ENCODE measurements around the gene BHLHE41. TPM values are rescaled to one million over a fixed set of nuclear protein-coding genes. Genes with fewer than 3 reads are reported as not detected.

BHLHE41 gene
- total RNA-seq (10 to 100 TPM; 12.0 to 49.9 TPM), polyA plus RNA-seq (1 to 10 TPM; 4.3 to 6.3 TPM)
- long read RNA-seq, donor 1, partial matches to known transcripts: 0 of 2 reads
- long read RNA-seq, donor 1, other reads (novel, unspliced or antisense): 2 of 2 reads
- long read RNA-seq, donor 2, partial matches to known transcripts: 0 of 14 reads
- long read RNA-seq, donor 2, other reads (novel, unspliced or antisense): 13 of 14 reads

DNA sequence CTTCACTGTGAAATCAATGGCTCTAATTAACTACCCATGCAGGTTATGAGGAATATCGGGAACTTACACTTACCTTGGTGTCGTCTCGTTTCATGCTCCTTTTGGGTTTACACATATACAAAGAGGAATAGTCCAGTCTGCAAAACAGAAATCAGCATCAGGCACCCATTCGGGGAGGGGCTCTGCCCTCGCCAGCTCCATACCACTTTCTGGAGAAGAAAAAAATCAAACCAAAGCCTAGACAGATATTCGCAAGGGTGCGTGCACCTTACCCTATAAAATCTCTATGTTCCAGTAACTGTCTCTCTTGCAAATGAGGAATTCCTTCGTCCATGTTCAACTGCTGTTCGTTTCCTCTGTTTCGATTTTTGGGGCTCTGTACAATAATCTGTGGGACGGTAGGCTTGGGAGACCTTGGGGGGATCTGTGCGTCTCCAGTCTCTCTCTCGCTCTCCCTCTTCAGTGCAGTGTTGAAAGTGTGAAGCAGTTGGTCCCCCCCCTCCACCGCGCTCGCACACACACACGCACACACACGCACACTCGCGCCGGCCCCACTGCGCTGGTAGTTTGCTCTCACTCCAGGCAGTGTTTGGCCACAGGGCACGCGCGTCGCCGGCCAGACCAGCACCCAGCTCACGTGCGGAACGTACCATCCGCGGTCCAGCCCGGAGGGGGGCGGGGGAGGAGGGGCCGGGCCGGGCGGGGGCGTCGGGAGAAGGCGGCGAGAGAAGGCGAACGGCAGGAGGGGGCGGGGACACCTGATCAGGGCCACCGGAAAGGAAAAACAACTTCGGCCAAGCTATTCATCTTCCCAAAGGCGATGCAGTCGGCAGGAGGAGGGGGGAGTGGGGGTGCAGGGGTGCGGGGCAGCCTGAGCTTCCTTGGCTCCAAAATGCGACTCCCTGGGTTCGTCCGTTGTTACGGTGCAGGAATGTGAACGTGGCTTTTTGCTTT lies at the start of gene BHLHE41:
Gene BHLHE41, minus strand, starts transcription at position 592 of the 954 bp plus-strand sequence. Its CDS starts 258 bp downstream, at position 334.
- Histone ChIP-seq H3K27me3 (ENCODE audit: control insufficient read depth in 1 of 2, insufficient read depth in 2 of 2, low read length in 1 of 2) (no peaks in the 10 kb centered on the region), H3K36me3 (ENCODE audit: control insufficient read depth in 1 of 2, insufficient read depth in 2 of 2, low read length in 1 of 2) (no peaks in the 10 kb centered on the region), H3K9me3 (ENCODE audit: control insufficient read depth, low read length) (no peaks in the 10 kb centered on the region), H3K27ac (ENCODE audit: low read depth in 1 of 2, low read length in 2 of 2) (peak within 1 kb of the TSS; percentile 91 to 92), H3K4me1 (ENCODE audit: control insufficient read depth in 1 of 2, insufficient read depth in 2 of 2, low read length in 2 of 2) (no peaks in the 10 kb centered on the region), H3K4me3 (ENCODE audit: low read length in 2 of 2) (peak within 1 kb of the TSS; percentile 86 to 96)
- 1% methylated on average over 52 to 53 of the region's 54 CpGs for WGBS, 2 donors
- intact Hi-C loops (cut with DNase I): loop anchor here (2.0 to 10.0 kb wide), 6 partner anchors 28 to 300 kb away; partner anchors contain the start of gene SSPN (in 2 of the 2)
- DNase-seq (peak; percentile 92), ATAC-seq (ENCODE audit: low FRiP score) (peak; percentile 77)

DNA sequence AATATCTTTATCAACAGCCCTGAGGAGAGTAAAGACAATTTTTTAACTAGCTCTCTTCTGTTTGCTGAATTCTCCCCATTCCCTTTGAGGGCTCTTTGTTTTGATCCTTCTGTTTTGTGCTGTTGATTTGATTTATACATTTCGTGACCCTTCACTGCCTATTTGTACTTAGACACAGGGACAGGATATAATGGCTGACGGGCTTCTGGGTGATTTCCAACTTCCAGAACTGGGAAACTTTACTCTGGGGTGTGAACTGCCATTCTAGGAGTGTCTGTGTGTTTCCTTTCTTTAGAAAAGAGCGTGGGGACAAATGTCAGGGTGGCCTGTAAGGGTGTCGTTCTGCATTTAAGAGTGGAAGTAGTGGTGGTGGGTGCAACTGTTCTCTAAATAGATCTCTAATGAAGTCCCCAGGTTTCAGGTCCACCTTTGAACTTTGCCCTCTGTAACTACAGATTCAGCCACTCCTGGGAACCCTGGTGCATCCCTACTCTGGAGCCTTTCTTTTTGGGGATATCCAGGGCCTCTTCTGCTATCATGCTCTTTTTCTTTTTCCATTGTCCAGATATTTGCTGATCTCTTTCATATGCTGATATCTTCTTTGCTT lies 48.2 kb upstream of the BHLHE41 start:
- Histone ChIP-seq H3K9me3 (ENCODE audit: control insufficient read depth, low read length) (no peaks in the 10 kb centered on the region), H3K4me3 (ENCODE audit: low read length in 2 of 2) (no peak overlapping the region), H3K27ac (ENCODE audit: low read depth in 1 of 2, low read length in 2 of 2) (no peak overlapping the region), H3K36me3 (ENCODE audit: control insufficient read depth in 1 of 2, insufficient read depth in 2 of 2, low read length in 1 of 2) (no peaks in the 10 kb centered on the region), H3K4me1 (ENCODE audit: control insufficient read depth in 1 of 2, insufficient read depth in 2 of 2, low read length in 2 of 2) (no peaks in the 10 kb centered on the region), H3K27me3 (ENCODE audit: control insufficient read depth in 1 of 2, insufficient read depth in 2 of 2, low read length in 1 of 2) (no peaks in the 10 kb centered on the region)
- WGBS, 2 donors: 88 to 93% methylated on average over 4 of the region's 4 CpGs
- no peak for ATAC-seq (ENCODE audit: low FRiP score)
- intact Hi-C loops (cut with DNase I): no loop called here
- DNase-seq: no peak

GRCh38 chr12:26172539-26172938 lies 47.7 kb upstream of the BHLHE41 start:
- no peaks in the 10 kb centered on the region for H3K36me3 ChIP-seq (ENCODE audit: control insufficient read depth in 1 of 2, insufficient read depth in 2 of 2, low read length in 1 of 2)
- ATAC-seq (ENCODE audit: low FRiP score): no peak

GRCh38 chr12:26172013-26172412 lies 47.2 kb upstream of the BHLHE41 start:
- ATAC-seq (ENCODE audit: low FRiP score) (no peak), DNase-seq (no peak)
- Histone ChIP-seq H3K36me3 (ENCODE audit: control insufficient read depth in 1 of 2, insufficient read depth in 2 of 2, low read length in 1 of 2) (no peaks in the 10 kb centered on the region), H3K4me1 (ENCODE audit: control insufficient read depth in 1 of 2, insufficient read depth in 2 of 2, low read length in 2 of 2) (no peaks in the 10 kb centered on the region), H3K4me3 (ENCODE audit: low read length in 2 of 2) (no peak overlapping the region), H3K27me3 (ENCODE audit: control insufficient read depth in 1 of 2, insufficient read depth in 2 of 2, low read length in 1 of 2) (no peaks in the 10 kb centered on the region), H3K9me3 (ENCODE audit: control insufficient read depth, low read length) (no peaks in the 10 kb centered on the region), H3K27ac (ENCODE audit: low read depth in 1 of 2, low read length in 2 of 2) (no peak overlapping the region)
- 95 to 97% methylated on average over 4 of the region's 4 CpGs for WGBS, 2 donors
- intact Hi-C loops (cut with DNase I): no loop called here

More at GRCh38 chr12:26172539-26172938, 47.7 kb upstream of the BHLHE41 start:
- H3K27ac ChIP-seq (ENCODE audit: low read depth in 1 of 2, low read length in 2 of 2): no peak overlapping the region
- no peaks in the 10 kb centered on the region for H3K4me1 ChIP-seq (ENCODE audit: control insufficient read depth in 1 of 2, insufficient read depth in 2 of 2, low read length in 2 of 2)
- intact Hi-C loops (cut with DNase I): no loop called here
- H3K27me3 ChIP-seq (ENCODE audit: control insufficient read depth in 1 of 2, insufficient read depth in 2 of 2, low read length in 1 of 2): no peaks in the 10 kb centered on the region
- H3K4me3 ChIP-seq (ENCODE audit: low read length in 2 of 2): no peak overlapping the region
- no peaks in the 10 kb centered on the region for H3K9me3 ChIP-seq (ENCODE audit: control insufficient read depth, low read length)
- no peak for DNase-seq
- 74 to 79% methylated on average over 7 of the region's 7 CpGs for WGBS, 2 donors

DNA sequence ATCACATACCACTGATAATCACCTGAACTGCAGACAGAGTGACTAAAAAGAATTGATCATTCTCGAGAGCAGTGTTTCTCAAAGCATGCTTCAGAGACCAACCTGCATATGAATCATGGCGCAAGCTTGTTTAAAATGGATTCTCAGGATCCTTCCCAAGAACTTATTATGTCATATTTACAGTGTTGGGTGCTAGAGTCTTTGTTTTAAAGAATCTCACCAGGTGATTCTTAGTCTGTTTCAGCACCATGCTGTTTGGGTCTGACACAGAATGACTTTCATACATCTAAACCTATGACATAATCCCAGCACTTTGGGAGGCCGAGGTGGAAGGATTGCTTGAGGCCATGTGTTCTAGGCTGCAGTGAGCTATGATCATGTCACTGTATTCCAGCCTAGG lies 39.3 kb upstream of the BHLHE41 start:
- DNase-seq (no peak), ATAC-seq (ENCODE audit: low FRiP score) (no peak)
- H3K9me3 ChIP-seq (ENCODE audit: control insufficient read depth, low read length): no peaks in the 10 kb centered on the region
- WGBS, 2 donors: 59 to 76% methylated on average over 3 of the region's 3 CpGs
- no peak overlapping the region for H3K27ac ChIP-seq (ENCODE audit: low read depth in 1 of 2, low read length in 2 of 2)
- no peaks in the 10 kb centered on the region for H3K27me3 ChIP-seq (ENCODE audit: control insufficient read depth in 1 of 2, insufficient read depth in 2 of 2, low read length in 1 of 2)
- no peaks in the 10 kb centered on the region for H3K36me3 ChIP-seq (ENCODE audit: control insufficient read depth in 1 of 2, insufficient read depth in 2 of 2, low read length in 1 of 2)
- intact Hi-C loops (cut with DNase I): no loop called here
- H3K4me1 ChIP-seq (ENCODE audit: control insufficient read depth in 1 of 2, insufficient read depth in 2 of 2, low read length in 2 of 2): no peaks in the 10 kb centered on the region
- no peak overlapping the region for H3K4me3 ChIP-seq (ENCODE audit: low read length in 2 of 2)

- no peaks in the 10 kb centered on the region for H3K4me1 ChIP-seq (ENCODE audit: control insufficient read depth in 1 of 2, insufficient read depth in 2 of 2, low read length in 2 of 2)
- no peak overlapping the region for H3K27ac ChIP-seq (ENCODE audit: low read depth in 1 of 2, low read length in 2 of 2)
- H3K9me3 ChIP-seq (ENCODE audit: control insufficient read depth, low read length): no peaks in the 10 kb centered on the region
- ATAC-seq (ENCODE audit: low FRiP score): no peak
- intact Hi-C loops (cut with DNase I): no loop called here
- H3K36me3 ChIP-seq (ENCODE audit: control insufficient read depth in 1 of 2, insufficient read depth in 2 of 2, low read length in 1 of 2): no peaks in the 10 kb centered on the region
- H3K27me3 ChIP-seq (ENCODE audit: control insufficient read depth in 1 of 2, insufficient read depth in 2 of 2, low read length in 1 of 2): no peaks in the 10 kb centered on the region
- no peak for DNase-seq
- no peak overlapping the region for H3K4me3 ChIP-seq (ENCODE audit: low read length in 2 of 2)
- WGBS, 2 donors: 80 to 83% methylated on average over 4 of the region's 4 CpGs
These were observed 38.1 kb upstream of the BHLHE41 start for GRCh38 chr12:26162905-26163304.

GRCh38 chr12:26162174-26162573 lies 37.3 kb upstream of the BHLHE41 start:
- Histone ChIP-seq H3K4me3 (ENCODE audit: low read length in 2 of 2) (no peak overlapping the region), H3K9me3 (ENCODE audit: control insufficient read depth, low read length) (no peaks in the 10 kb centered on the region), H3K4me1 (ENCODE audit: control insufficient read depth in 1 of 2, insufficient read depth in 2 of 2, low read length in 2 of 2) (no peaks in the 10 kb centered on the region), H3K36me3 (ENCODE audit: control insufficient read depth in 1 of 2, insufficient read depth in 2 of 2, low read length in 1 of 2) (no peaks in the 10 kb centered on the region), H3K27ac (ENCODE audit: low read depth in 1 of 2, low read length in 2 of 2) (no peak overlapping the region), H3K27me3 (ENCODE audit: control insufficient read depth in 1 of 2, insufficient read depth in 2 of 2, low read length in 1 of 2) (no peaks in the 10 kb centered on the region)
- WGBS, 2 donors: 89 to 95% methylated on average over 1 of the region's 1 CpG
- intact Hi-C loops (cut with DNase I): no loop called here
- no peak for DNase-seq
- no peak for ATAC-seq (ENCODE audit: low FRiP score)

- H3K4me1 ChIP-seq (ENCODE audit: control insufficient read depth in 1 of 2, insufficient read depth in 2 of 2, low read length in 2 of 2): peaks cover 0 to 3% of the 10 kb centered on the region in 2 donors
- no peak overlapping the region for H3K4me3 ChIP-seq (ENCODE audit: low read length in 2 of 2)
- no peak for ATAC-seq (ENCODE audit: low FRiP score)
- intact Hi-C loops (cut with DNase I): loop anchor here in 1 of 2 donors (5.0 kb wide), 1 partner anchor 34 kb away; no protein-coding TSS in a partner anchor
- 79% methylated on average over 3 of the region's 3 CpGs for WGBS, 2 donors
- H3K27me3 ChIP-seq (ENCODE audit: control insufficient read depth in 1 of 2, insufficient read depth in 2 of 2, low read length in 1 of 2): no peaks in the 10 kb centered on the region
- no peak for DNase-seq
- H3K36me3 ChIP-seq (ENCODE audit: control insufficient read depth in 1 of 2, insufficient read depth in 2 of 2, low read length in 1 of 2): no peaks in the 10 kb centered on the region
- H3K27ac ChIP-seq (ENCODE audit: low read depth in 1 of 2, low read length in 2 of 2): no peak overlapping the region
- no peaks in the 10 kb centered on the region for H3K9me3 ChIP-seq (ENCODE audit: control insufficient read depth, low read length)
These were observed 33.4 kb upstream of the BHLHE41 start for GRCh38 chr12:26158078-26158764.

Measured in aorta (tissue), 5 donors.